LNCaP clone FGC (cell line): Measurements from ENCODE around the gene CLOCK.

Experiments
- DNase-seq: peaks from one replicate; pipeline ENCODE4 v3.0.0-alpha.2; 2011; ENCODE audit warnings: low read depth
- H3K4me3 ChIP-seq: 2 replicates; pipeline ENCODE4 v1.5.1; 2011; ENCODE audit warnings: mild to moderate bottlenecking, low read depth, low read length, control low read depth
- TF ChIP-seq, protein P1 (sequence below): IDR thresholded peaks from 2 replicates; pipeline ENCODE4 v1.5.1; 2012; ENCODE audit warnings: mild to moderate bottlenecking; ENCODE audit not compliant: control insufficient read depth, insufficient read depth; ENCODE audit errors: extremely low read depth

The CLOCK gene

DNA sequence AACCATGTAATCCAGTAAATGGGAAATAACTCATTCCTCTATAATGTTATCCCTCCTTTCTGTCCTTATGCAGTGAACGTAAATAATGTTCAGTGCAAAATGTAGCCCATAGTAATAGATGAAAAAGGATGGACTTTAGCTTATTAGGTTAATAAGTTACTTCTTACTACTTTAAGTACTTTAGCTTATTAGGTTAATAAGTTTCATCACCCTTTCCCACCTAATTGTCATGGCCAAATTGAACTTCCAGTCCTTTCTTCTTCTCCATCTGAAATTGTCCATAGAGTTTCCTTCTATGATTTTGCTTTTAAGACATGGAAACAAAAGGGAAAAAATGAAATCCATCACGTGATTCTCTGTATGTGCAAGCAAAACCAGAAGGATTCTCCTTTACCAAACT lies 166.1 kb downstream of the CLOCK start:
- TF ChIP-seq, protein P1, sequence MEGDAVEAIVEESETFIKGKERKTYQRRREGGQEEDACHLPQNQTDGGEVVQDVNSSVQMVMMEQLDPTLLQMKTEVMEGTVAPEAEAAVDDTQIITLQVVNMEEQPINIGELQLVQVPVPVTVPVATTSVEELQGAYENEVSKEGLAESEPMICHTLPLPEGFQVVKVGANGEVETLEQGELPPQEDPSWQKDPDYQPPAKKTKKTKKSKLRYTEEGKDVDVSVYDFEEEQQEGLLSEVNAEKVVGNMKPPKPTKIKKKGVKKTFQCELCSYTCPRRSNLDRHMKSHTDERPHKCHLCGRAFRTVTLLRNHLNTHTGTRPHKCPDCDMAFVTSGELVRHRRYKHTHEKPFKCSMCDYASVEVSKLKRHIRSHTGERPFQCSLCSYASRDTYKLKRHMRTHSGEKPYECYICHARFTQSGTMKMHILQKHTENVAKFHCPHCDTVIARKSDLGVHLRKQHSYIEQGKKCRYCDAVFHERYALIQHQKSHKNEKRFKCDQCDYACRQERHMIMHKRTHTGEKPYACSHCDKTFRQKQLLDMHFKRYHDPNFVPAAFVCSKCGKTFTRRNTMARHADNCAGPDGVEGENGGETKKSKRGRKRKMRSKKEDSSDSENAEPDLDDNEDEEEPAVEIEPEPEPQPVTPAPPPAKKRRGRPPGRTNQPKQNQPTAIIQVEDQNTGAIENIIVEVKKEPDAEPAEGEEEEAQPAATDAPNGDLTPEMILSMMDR = no peak
- H3K4me3 ChIP-seq = no peak overlapping the region
- no peak for DNase-seq

DNA sequence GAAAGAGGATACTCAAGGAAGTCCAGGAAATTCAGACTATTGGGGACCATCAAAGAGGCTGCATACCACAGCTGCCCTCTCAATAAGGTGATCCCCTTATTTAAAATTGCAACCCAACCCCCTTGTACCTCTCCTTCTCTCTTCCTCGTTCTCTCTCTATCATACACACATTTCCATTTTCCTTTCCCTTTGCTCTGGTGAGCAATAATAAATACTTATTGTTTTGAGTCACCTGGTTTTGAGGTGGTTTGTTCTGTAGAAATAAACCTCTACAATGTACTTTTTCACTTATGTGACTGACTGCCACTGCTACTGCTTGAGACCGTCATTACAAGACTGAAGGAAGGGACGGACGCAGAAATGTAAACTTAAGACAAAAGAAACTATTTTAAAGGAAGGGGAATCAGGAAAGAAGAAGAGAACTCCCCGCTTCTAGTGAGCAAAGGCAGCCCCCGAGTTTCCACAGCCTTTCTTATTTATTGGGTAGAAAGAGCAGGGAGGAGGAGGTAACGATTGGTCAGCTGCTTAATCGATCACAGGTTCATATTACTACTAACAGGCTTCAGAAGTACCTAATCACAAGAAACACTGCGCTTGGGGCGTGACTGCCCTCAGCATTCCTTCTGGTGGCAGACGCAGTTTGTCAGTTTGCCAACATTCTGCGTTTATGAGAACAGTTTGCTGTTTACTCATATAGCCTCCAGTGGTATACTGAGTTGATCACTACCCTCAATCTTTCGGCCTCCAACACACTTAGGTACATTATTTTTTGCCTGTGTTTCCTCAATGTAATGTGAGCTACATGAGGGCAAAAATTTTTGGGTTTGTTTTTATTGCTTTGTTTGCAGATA lies 167.9 kb downstream of the CLOCK start:
- peak; percentile 81 for DNase-seq
- TF ChIP-seq, protein P1 = no peak
- no peak overlapping the region for H3K4me3 ChIP-seq
